Measurements from ENCODE around the gene RGMA. TPM values are rescaled to one million over a fixed set of nuclear protein-coding genes. Genes with fewer than 3 reads are reported as not detected.
"Not testable (repeated sequence)": the region's sequence is repeated elsewhere in the genome, so short reads cannot be mapped to it uniquely, and the experiment has no call there.

RGMA gene
- total RNA-seq, 1 donor: 6.1 TPM

DNA sequence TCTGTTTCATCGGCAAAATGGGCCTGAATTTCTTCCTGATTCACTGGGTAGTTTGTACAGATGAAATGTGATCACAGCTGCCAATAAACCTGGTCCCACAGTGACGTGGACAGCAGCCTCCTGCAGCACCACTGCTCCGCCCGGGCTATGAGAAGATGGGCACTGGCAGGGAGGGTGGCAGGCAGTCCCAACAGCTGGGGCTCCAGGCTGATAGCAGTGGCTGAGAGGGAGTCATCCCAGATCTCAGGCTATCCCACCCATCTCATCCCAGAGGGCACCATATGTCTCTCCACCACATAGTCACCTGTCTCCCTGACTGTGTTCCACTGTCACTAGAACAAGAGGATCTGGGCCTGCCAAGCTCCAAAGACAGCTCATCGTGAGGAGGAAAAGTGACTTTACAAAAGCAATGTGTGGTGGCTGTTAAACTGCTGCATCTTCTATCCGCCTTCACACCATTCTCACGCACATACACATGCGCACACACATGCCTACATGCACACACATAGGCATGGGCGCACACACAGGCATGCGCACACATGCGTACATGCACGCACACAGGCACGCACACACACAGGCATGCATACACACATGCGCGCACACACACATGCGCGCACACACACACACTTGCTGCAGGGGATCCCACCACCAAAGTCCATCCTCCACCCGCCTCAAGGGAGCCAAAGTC, 46.2 kb downstream of the RGMA start:
- TF ChIP-seq, protein P1, sequence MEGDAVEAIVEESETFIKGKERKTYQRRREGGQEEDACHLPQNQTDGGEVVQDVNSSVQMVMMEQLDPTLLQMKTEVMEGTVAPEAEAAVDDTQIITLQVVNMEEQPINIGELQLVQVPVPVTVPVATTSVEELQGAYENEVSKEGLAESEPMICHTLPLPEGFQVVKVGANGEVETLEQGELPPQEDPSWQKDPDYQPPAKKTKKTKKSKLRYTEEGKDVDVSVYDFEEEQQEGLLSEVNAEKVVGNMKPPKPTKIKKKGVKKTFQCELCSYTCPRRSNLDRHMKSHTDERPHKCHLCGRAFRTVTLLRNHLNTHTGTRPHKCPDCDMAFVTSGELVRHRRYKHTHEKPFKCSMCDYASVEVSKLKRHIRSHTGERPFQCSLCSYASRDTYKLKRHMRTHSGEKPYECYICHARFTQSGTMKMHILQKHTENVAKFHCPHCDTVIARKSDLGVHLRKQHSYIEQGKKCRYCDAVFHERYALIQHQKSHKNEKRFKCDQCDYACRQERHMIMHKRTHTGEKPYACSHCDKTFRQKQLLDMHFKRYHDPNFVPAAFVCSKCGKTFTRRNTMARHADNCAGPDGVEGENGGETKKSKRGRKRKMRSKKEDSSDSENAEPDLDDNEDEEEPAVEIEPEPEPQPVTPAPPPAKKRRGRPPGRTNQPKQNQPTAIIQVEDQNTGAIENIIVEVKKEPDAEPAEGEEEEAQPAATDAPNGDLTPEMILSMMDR (IDR thresholded peaks at IDR 0.05; ENCODE audit: insufficient read depth, low read length): no peak
- H3K4me3 ChIP-seq (ENCODE audit: low read depth, low read length): no peak overlapping the region
- DNase-seq (ENCODE audit: low read depth): no peak

DNA sequence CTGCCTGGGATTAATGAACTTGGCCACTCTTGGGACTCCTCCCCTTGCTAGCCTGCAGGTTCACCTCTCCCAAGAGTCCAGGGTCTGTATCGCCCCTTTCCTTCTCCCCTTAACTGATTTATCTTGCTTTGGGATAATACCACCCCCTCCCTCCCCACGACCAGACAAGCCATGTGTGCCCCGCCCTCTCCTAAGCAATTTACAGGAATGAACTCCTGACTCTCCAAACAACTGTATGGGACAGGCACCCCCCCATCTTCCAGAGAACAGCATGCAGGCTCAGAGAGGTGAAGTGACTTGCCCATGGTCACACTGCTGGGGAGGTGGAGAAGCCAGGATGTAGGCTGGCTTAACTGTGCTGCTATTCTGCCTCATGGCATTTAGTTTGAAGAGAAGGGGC, 46.8 kb downstream of the RGMA start:
- no peak overlapping the region for H3K4me3 ChIP-seq (ENCODE audit: low read depth, low read length)
- DNase-seq (ENCODE audit: low read depth): no peak
- TF ChIP-seq, protein P1 (IDR thresholded peaks at IDR 0.05; ENCODE audit: insufficient read depth, low read length): no peak

DNA sequence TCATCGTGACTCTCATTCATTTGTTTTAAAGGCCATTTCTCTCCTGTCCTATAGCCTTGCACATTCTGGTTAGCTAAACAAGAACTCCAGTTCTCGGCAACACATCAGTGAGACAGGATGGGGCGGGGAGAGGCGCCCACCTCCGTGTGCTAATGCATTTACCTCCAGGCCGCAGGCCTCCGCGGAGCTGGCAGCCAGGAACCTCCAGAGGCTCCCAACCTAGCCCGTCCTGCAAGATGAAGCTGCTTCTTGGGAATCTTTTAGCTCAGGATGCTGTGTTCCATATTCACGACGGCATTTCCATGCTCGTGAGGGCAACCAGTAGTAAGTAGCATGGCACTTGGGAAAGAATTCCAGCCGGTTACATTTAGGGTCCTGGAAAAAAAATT, 47.9 kb downstream of the RGMA start:
- TF ChIP-seq, protein P1 (IDR thresholded peaks at IDR 0.05; ENCODE audit: insufficient read depth, low read length): no peak
- H3K4me3 ChIP-seq (ENCODE audit: low read depth, low read length): no peak overlapping the region
- no peak for DNase-seq (ENCODE audit: low read depth)

DNA sequence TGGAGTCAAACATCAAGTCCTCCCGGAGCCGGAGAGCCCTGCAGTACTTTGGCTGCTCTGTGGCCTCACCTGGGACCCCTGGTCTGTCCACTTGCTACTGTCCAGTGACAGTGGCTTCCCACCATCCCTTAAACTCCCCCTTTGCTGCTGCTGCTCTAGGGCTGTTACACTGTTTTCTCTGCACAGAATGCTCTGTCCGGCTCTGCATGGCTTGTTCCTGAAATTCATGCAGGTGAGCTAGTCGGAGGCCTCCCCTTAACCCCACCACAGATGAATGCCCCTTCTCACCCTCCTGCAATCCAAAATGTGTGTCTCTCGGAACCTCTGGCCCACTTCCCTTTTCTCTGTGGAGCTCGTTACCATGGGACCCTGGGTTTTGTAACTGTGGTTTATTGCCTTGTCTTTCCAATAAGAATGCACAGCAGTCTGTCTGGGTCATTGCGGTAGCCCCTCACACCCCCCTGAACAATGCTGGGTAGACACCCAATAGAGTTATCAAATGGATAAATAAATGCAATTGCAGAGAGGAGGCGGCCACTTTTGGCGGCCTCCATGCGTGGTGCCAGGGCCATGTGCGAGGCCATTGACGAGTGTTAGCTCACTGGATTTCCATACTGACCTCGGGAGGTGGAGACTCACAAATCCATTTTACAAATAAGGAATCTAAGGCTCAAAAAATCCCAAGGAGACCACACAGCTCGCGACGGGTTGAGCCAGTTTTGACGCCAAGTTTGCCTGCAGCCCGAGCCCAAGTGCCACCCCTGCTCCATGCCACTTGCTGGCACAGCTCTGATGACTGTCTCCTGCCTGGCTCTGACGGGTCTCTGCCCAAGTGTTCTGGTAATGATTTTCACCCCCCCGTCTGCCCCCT, 48.5 kb downstream of the RGMA start:
- no peak for DNase-seq (ENCODE audit: low read depth)
- no peak overlapping the region for H3K4me3 ChIP-seq (ENCODE audit: low read depth, low read length)
- TF ChIP-seq, protein P1 (IDR thresholded peaks at IDR 0.05; ENCODE audit: insufficient read depth, low read length): no peak

DNA sequence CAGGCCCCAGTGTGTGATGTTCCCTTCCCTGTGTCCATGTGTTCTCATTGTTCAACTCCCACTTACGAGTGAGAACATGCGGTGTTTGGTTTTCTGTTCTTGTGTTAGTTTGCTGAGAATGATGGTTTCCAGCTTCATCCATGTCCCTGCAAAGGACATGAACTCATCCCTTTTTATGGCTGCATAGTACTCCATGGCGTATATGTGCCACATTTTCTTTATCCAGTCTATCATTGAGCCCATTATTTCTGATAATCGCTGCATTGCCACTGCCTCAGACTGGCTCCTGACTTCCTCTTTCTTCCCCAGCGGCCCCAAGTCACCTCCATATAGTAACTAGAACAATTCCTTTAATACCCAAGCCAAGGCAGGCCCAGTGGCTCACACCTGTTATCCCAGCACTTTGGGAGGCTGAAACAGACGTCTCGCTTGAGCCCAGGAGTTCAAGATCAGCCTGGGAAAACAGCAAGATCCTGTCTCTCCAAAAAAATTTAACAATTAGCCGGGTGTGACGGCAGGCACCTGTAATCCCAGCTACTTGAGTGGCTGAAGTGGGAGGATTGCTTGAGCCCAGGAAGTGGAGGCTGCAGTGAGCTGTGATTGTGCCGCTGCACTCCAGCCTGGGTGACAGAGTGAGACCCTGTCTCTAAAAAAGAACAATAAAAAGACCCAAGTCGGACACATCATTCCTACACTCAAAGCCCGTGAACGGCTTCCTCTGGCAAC, 49.3 kb downstream of the RGMA start:
- DNase-seq (ENCODE audit: low read depth); H3K4me3 ChIP-seq (ENCODE audit: low read depth, low read length): not testable (repeated sequence)

DNA sequence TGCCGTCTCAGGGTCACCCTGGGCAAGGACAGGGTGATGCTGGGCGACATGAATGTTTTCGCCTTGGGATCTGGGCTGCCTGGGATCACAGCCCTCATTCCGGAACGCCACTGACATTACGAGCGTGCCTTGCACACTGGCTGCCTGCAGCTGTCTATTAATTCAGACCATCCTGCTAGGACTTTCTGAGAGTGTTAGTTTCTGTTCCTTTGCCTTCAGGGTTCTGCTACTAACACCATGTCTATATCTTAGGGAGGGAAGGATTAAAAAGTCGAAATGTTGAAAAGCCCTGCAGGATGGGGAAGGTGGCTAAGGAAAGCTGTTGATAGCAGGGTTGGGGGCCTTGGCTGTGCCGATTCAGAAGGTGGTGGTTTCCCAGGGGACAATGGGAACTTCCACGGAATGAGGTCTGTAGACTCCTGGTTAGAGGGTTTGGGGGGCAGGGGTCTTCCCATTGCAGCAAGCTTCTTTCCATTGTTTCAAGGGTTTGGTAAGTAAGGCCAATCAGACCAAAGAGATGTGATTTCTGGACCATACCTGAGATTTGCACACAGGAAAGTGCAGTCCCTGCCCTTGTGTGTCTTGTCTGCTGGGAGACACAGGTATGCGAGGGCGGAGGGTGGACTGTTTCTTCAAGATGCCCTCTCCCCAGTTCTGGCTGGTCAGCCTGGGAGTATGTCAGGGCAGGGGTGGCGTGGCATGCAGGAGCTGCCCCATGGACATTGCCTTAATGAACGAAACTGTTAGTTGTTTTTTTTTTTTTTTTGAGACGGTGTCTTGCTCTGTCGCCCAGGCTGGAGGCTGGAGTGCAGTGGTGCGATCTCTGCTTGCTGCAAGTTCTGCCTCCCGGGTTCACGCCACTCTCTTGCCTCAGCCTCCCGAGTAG, 50.9 kb downstream of the RGMA start:
- no peak for DNase-seq (ENCODE audit: low read depth)
- no peak overlapping the region for H3K4me3 ChIP-seq (ENCODE audit: low read depth, low read length)
- TF ChIP-seq, protein P1 (IDR thresholded peaks at IDR 0.05; ENCODE audit: insufficient read depth, low read length): no peak
